Right cardiac atrium (tissue), 5 donors: ENCODE measurements around the gene RNF40. TPM values are rescaled to one million over a fixed set of nuclear protein-coding genes. Genes with fewer than 3 reads are reported as not detected.

Source experiments
- ATAC-seq, 2 donors: fragments of 200-7000 bp; cut with Tn5 transposase; one replicate each; pipeline versions ENCODE4 v1.8.0 to v1.9.1; 2020; ENCODE audit warnings: moderate library complexity in 2 of 2, mild to moderate bottlenecking in 1 of 2
- DNase-seq, 3 donors: peaks; one replicate each; pipeline ENCODE4 v3.0.0-alpha.2; 2020
- H3K27ac ChIP-seq: one replicate; pipeline ENCODE4 v1.5.1; 2013; ENCODE audit warnings: mild to moderate bottlenecking, low read length, control low read depth, moderate library complexity
- H3K27me3 ChIP-seq: one replicate; pipeline ENCODE4 v1.6.1; 2013; ENCODE audit not compliant: control insufficient read depth, insufficient read depth
- H3K4me1 ChIP-seq: one replicate; pipeline ENCODE4 v1.6.1; 2013; ENCODE audit warnings: low read length; ENCODE audit not compliant: control insufficient read depth, insufficient read depth
- H3K4me3 ChIP-seq: one replicate; pipeline ENCODE4 v1.5.1; 2013; ENCODE audit warnings: low read length, control low read depth
- H3K9me3 ChIP-seq: one replicate; pipeline ENCODE4 v1.6.1; 2013; ENCODE audit warnings: low read length; ENCODE audit not compliant: control insufficient read depth
- WGBS: extraction: QIAGEN DNeasy Blood & Tissue Kit; methylation state at CpG from one replicate; pipeline ENCODE4 v1.1.7; 2013; 5-methylcytosine and 5-hydroxymethylcytosine counted together
- intact Hi-C, 4 donors: fragments of 100-400 bp; cut with DNase I; formaldehyde crosslinking; loops; one replicate each; pipeline versions ENCODE4 v1.11.0 to v1.14.0; 2022 to 2023
- long read RNA-seq, 4 donors: library from polyadenylated mRNA; unstranded; transcript quantifications; one replicate each; pipeline ENCODE4 v2.0.0, GENCODE V29; 2020 to 2021
- polyA plus RNA-seq: library from polyadenylated mRNA; stranded (reverse); fragments of 200-250 nt; gene quantifications from one replicate; pipeline ENCODE4 v1.2.3, GENCODE V29; 2013
- total RNA-seq, 4 donors: library from RNA; stranded (reverse); fragmentation: NEBNext Ultra II Directional; extraction: Animal tissue kit (Norgen Biotek cat#: 25700); gene quantifications; one replicate each; pipeline ENCODE4 v1.2.1, GENCODE V29; 2021
- donor health status: healthy with polysubstance abuse.
- donor health status: DM: no; HTN: yes; CAD: no.
- donor health status: DM: no; HTN: no; CAD: no.
- donor health status: DM: no; HTN: yes; CAD: no; lungs with severe emphysema.
- donor health status: DM: yes; HTN: yes; CAD: no.

The RNF40 gene
- total RNA-seq = 10 to 100 TPM; 46.6 to 64.9 (median 49.8) TPM
- polyA plus RNA-seq = 36.1 TPM
- long read RNA-seq, donor 1, full-length matches to known transcripts = 8 of 49 reads
- long read RNA-seq, donor 1, partial matches to known transcripts = 25 of 49 reads
- long read RNA-seq, donor 1, other reads (novel, unspliced or antisense) = 16 of 49 reads
- long read RNA-seq, donor 2, full-length matches to known transcripts = 11 of 31 reads
- long read RNA-seq, donor 2, partial matches to known transcripts = 12 of 31 reads
- long read RNA-seq, donor 2, other reads (novel, unspliced or antisense) = 8 of 31 reads
- long read RNA-seq, donor 3, full-length matches to known transcripts = 35 of 103 reads
- long read RNA-seq, donor 3, partial matches to known transcripts = 46 of 103 reads
- long read RNA-seq, donor 3, other reads (novel, unspliced or antisense) = 22 of 103 reads
- long read RNA-seq, donor 4, full-length matches to known transcripts = 9 of 31 reads
- long read RNA-seq, donor 4, partial matches to known transcripts = 14 of 31 reads
- long read RNA-seq, donor 4, other reads (novel, unspliced or antisense) = 8 of 31 reads

GRCh38 chr16:30761928-30762902 is at the start of gene RNF40, which contains the start of gene CFAP119:
Gene RNF40 (plus strand): TSS chr16:30762322. CDS start chr16:30762546, 224 bp downstream.
Gene CFAP119 (minus strand): TSS chr16:30762062. CDS start chr16:30761748, 314 bp downstream.
- DNase-seq (peak; percentile 96 to 98 (median 98)), ATAC-seq (peak; percentile 96 to 97)
- Histone ChIP-seq H3K4me1 (peaks cover 9% of the 10 kb centered on the region), H3K4me3 (peak within 1 kb of the TSS; percentile 91), H3K27me3 (no peaks in the 10 kb centered on the region), H3K9me3 (no peaks in the 10 kb centered on the region), H3K27ac (peak within 1 kb of the TSS; percentile 82)
- intact Hi-C loops = loop anchor here in 1 of 4 donors (10.0 kb wide), 1 partner anchor 57 kb away; no protein-coding TSS in a partner anchor
- WGBS = under 1% methylated on average over 60 of the region's 60 CpGs

- DNase-seq = no peak
- H3K27me3 ChIP-seq = no peaks in the 10 kb centered on the region
- no peak overlapping the region for H3K27ac ChIP-seq
- ATAC-seq = peak in 1 of 2 donors; percentile 31
- intact Hi-C loops = no loop called here
- H3K4me1 ChIP-seq = no peaks in the 10 kb centered on the region
- WGBS = 78% methylated on average over 17 of the region's 17 CpGs
- H3K4me3 ChIP-seq = no peak overlapping the region
- no peaks in the 10 kb centered on the region for H3K9me3 ChIP-seq
Observed at GRCh38 chr16:30715750-30716445, 46.2 kb upstream of the RNF40 start.

- DNase-seq = no peak
- ATAC-seq = no peak
- intact Hi-C loops = no loop called here
- 82% methylated on average over 11 of the region's 11 CpGs for WGBS
- H3K4me3 ChIP-seq = no peak overlapping the region
- no peaks in the 10 kb centered on the region for H3K27me3 ChIP-seq
- H3K9me3 ChIP-seq = no peaks in the 10 kb centered on the region
- H3K4me1 ChIP-seq = no peaks in the 10 kb centered on the region
- H3K27ac ChIP-seq = no peak overlapping the region
Observed at GRCh38 chr16:30720086-30720485, 42.0 kb upstream of the RNF40 start.

- Histone ChIP-seq H3K9me3 (no peaks in the 10 kb centered on the region), H3K27me3 (no peaks in the 10 kb centered on the region), H3K4me3 (no peak overlapping the region), H3K27ac (no peak overlapping the region), H3K4me1 (no peaks in the 10 kb centered on the region)
- DNase-seq = no peak
- 81% methylated on average over 9 of the region's 9 CpGs for WGBS
- intact Hi-C loops = no loop called here
- ATAC-seq = no peak
Observed at GRCh38 chr16:30720694-30721093, 41.4 kb upstream of the RNF40 start.

GRCh38 chr16:30721167-30721566 is 41.0 kb upstream of the RNF40 start:
- DNase-seq (no peak), ATAC-seq (no peak)
- Histone ChIP-seq H3K9me3 (no peaks in the 10 kb centered on the region), H3K27me3 (no peaks in the 10 kb centered on the region), H3K4me3 (no peak overlapping the region), H3K27ac (no peak overlapping the region), H3K4me1 (no peaks in the 10 kb centered on the region)
- intact Hi-C loops = no loop called here
- 96% methylated on average over 8 of the region's 8 CpGs for WGBS

GRCh38 chr16:30721606-30722005 is 40.5 kb upstream of the RNF40 start:
- no peaks in the 10 kb centered on the region for H3K9me3 ChIP-seq
- H3K4me3 ChIP-seq = no peak overlapping the region
- no peak for DNase-seq
- H3K27ac ChIP-seq = no peak overlapping the region
- no peak for ATAC-seq
- intact Hi-C loops = no loop called here
- 97% methylated on average over 1 of the region's 1 CpG for WGBS
- H3K4me1 ChIP-seq = no peaks in the 10 kb centered on the region
- no peaks in the 10 kb centered on the region for H3K27me3 ChIP-seq

- Histone ChIP-seq H3K27ac (no peak overlapping the region), H3K4me3 (no peak overlapping the region), H3K27me3 (no peaks in the 10 kb centered on the region), H3K4me1 (no peaks in the 10 kb centered on the region), H3K9me3 (no peaks in the 10 kb centered on the region)
- DNase-seq (no peak), ATAC-seq (no peak)
- whole genome bisulfite sequencing = 77% methylated on average over 6 of the region's 6 CpGs
- intact Hi-C loops = no loop called here
Observed at GRCh38 chr16:30722443-30722842, 39.7 kb upstream of the RNF40 start.

- Histone ChIP-seq H3K4me3 (no peak overlapping the region), H3K9me3 (no peaks in the 10 kb centered on the region), H3K27me3 (no peaks in the 10 kb centered on the region), H3K27ac (no peak overlapping the region), H3K4me1 (no peaks in the 10 kb centered on the region)
- no peak for ATAC-seq
- 84% methylated on average over 10 of the region's 10 CpGs for WGBS
- intact Hi-C loops = no loop called here
- DNase-seq = no peak
Observed at GRCh38 chr16:30722916-30723315, 39.2 kb upstream of the RNF40 start.

GRCh38 chr16:30723725-30724355 is 38.3 kb upstream of the RNF40 start:
- H3K27me3 ChIP-seq = no peaks in the 10 kb centered on the region
- H3K27ac ChIP-seq = no peak overlapping the region
- H3K4me3 ChIP-seq = no peak overlapping the region
- ATAC-seq = peak in 1 of 2 donors; percentile 4
- 89% methylated on average over 12 of the region's 12 CpGs for WGBS
- H3K9me3 ChIP-seq = no peaks in the 10 kb centered on the region
- DNase-seq = no peak
- no peaks in the 10 kb centered on the region for H3K4me1 ChIP-seq
- intact Hi-C loops = no loop called here
